ENCODE measurements around the gene CAVIN2.

Gene CAVIN2

DNA sequence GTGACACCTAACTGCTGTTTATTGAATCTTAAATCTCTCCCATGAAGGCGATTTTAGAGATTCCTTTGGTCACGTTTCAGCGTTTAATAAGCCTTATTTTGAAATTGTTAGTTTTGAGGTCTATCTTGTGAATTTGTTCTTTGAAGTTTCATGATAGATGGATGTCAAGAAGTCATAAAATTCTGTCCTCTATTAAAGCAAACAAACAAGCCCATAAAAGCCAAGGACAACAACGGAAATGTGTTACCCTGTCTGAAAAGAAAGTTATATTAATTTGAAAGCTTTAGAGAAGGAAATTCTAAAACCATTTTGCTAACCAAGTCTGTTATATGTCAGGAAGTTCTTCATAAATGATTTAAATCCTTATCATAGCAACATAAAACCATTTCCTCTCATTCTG lies 7.0 kb upstream of the CAVIN2 start:
- no peak for TF ChIP-seq CTCF (IDR thresholded peaks at IDR 0.05; ENCODE audit: low read depth, low read length, missing control alignments)
- Histone ChIP-seq H3K4me3 (ENCODE audit: low read depth, low read length) (no peak overlapping the region), H3K27ac (no peak overlapping the region), H3K27me3 (replicated peaks) (no peaks in the 10 kb centered on the region), H3K36me3 (replicated peaks) (no peaks in the 10 kb centered on the region)
- in situ Hi-C loops (cut with HindIII; ENCODE audit: low pct_ligation_motif_present, low sequenced_read_pairs), result no loop called here
- no peak for DNase-seq

GRCh38 chr2:191851158-191851557 lies 4.3 kb upstream of the CAVIN2 start:
- Histone ChIP-seq H3K4me3 (ENCODE audit: low read depth, low read length) (no peak overlapping the region), H3K27me3 (replicated peaks) (no peaks in the 10 kb centered on the region), H3K36me3 (replicated peaks) (no peaks in the 10 kb centered on the region), H3K27ac (no peak overlapping the region)
- TF ChIP-seq CTCF (IDR thresholded peaks at IDR 0.05; ENCODE audit: low read depth, low read length, missing control alignments), result no peak
- in situ Hi-C loops (cut with HindIII; ENCODE audit: low pct_ligation_motif_present, low sequenced_read_pairs), result no loop called here
- DNase-seq, result no peak

GRCh38 chr2:191848771-191849767 lies 2.2 kb upstream of the CAVIN2 start:
- Histone ChIP-seq H3K27ac (no peak overlapping the region), H3K4me3 (ENCODE audit: low read depth, low read length) (no peak overlapping the region), H3K27me3 (replicated peaks) (no peaks in the 10 kb centered on the region), H3K36me3 (replicated peaks) (no peaks in the 10 kb centered on the region)
- in situ Hi-C loops (cut with HindIII; ENCODE audit: low pct_ligation_motif_present, low sequenced_read_pairs), result no loop called here
- no peak for DNase-seq
- no peak for TF ChIP-seq CTCF (IDR thresholded peaks at IDR 0.05; ENCODE audit: low read depth, low read length, missing control alignments)

- DNase-seq, result no peak
- TF ChIP-seq CTCF (IDR thresholded peaks at IDR 0.05; ENCODE audit: low read depth, low read length, missing control alignments), result no peak
- H3K27me3 ChIP-seq (replicated peaks), result no peaks in the 10 kb centered on the region
- in situ Hi-C loops (cut with HindIII; ENCODE audit: low pct_ligation_motif_present, low sequenced_read_pairs), result no loop called here
- H3K27ac ChIP-seq, result no peak overlapping the region
- H3K36me3 ChIP-seq (replicated peaks), result no peaks in the 10 kb centered on the region
- no peak overlapping the region for H3K4me3 ChIP-seq (ENCODE audit: low read depth, low read length)
Measured at GRCh38 chr2:191847764-191848163, 876 bp upstream of the CAVIN2 start.

- no peak for TF ChIP-seq CTCF (IDR thresholded peaks at IDR 0.05; ENCODE audit: low read depth, low read length, missing control alignments)
- Histone ChIP-seq H3K27me3 (replicated peaks) (no peaks in the 10 kb centered on the region), H3K36me3 (replicated peaks) (no peaks in the 10 kb centered on the region), H3K4me3 (ENCODE audit: low read depth, low read length) (peak overlapping the region; percentile 29), H3K27ac (no peak overlapping the region)
- in situ Hi-C loops (cut with HindIII; ENCODE audit: low pct_ligation_motif_present, low sequenced_read_pairs), result no loop called here
- DNase-seq, result no peak
Measured at GRCh38 chr2:191845876-191846514, 893 bp downstream of the CAVIN2 start.

Data from brain microvascular endothelial cell (primary cell).